Upper lobe of left lung (tissue), 6 donors: Measurements from ENCODE around the gene TFPI2. TPM values are rescaled to one million over a fixed set of nuclear protein-coding genes. Genes with fewer than 3 reads are reported as not detected.

Experiments used
- ATAC-seq, 2 donors: fragments of 200-7000 bp; cut with Tn5 transposase; one replicate each; pipeline ENCODE4 v1.9.1; 2022; ENCODE audit warnings: mild to moderate bottlenecking in 2 of 2, moderate library complexity in 2 of 2; ENCODE audit not compliant: low FRiP score in 2 of 2
- DNase-seq, 2 donors: peaks; one replicate each; pipeline ENCODE4 v3.0.0-alpha.2; 2019 to 2020
- H3K27ac ChIP-seq, 4 donors: fragments of 200-600 bp; sonication (generic); one replicate each; pipeline ENCODE4 v1.5.1; 2016 to 2019
- H3K27me3 ChIP-seq, 4 donors: fragments of 200-600 bp; sonication (generic); one replicate each; pipeline ENCODE4 v1.5.1; 2017 to 2019
- H3K36me3 ChIP-seq, 4 donors: fragments of 200-600 bp; sonication (generic); one replicate each; pipeline ENCODE4 v1.5.1; 2016 to 2019
- H3K4me1 ChIP-seq, 4 donors: fragments of 200-600 bp; sonication (generic); one replicate each; pipeline ENCODE4 v1.5.1; 2018 to 2019
- H3K4me3 ChIP-seq, 4 donors: fragments of 200-600 bp; sonication (generic); one replicate each; pipeline ENCODE4 v1.5.1; 2017 to 2019; ENCODE audit warnings: mild to moderate bottlenecking in 2 of 4, moderate library complexity in 1 of 4
- H3K9me3 ChIP-seq, 4 donors: fragments of 200-600 bp; sonication (generic); one replicate each; pipeline ENCODE4 v1.5.1; 2018 to 2019
- EP300 ChIP-seq, 4 donors: sonication (generic); formaldehyde crosslinking; IDR thresholded peaks; one replicate each; pipeline ENCODE4 v1.5.1; 2017; ENCODE audit warnings: antibody characterized with exemption in 4 of 4, control low read depth in 2 of 4
- POLR2A ChIP-seq, 4 donors: fragments of 450-650 bp; IDR thresholded peaks; one replicate each; pipeline ENCODE4 v1.5.1; 2016 to 2017; ENCODE audit warnings: antibody characterized with exemption in 4 of 4, mild to moderate bottlenecking in 2 of 4
- POLR2AphosphoS5 ChIP-seq, 2 donors: sonication (generic); formaldehyde crosslinking; IDR thresholded peaks; one replicate each; pipeline ENCODE4 v1.5.1; 2017; ENCODE audit warnings: antibody characterized with exemption in 2 of 2
- WGBS, 2 donors: methylation state at CpG; one replicate each; pipeline ENCODE4 v1.1.5; 2017 to 2018; 5-methylcytosine and 5-hydroxymethylcytosine counted together
- total RNA-seq, 6 donors: library from RNA; depleted of rRNA in 4 of 6; stranded (reverse); fragments of >200 nt in 4 of 6; gene quantifications; one replicate each; pipeline versions ENCODE4 v1.1.0 to v1.2.1, GENCODE V29; 2016 to 2021
- TF ChIP-seq, protein P1 (sequence below), 6 experiments: fragments of 450-650 bp in 4 of 6; fragments of 200-600 bp in 2 of 6; sonication (generic) in 2 of 6; IDR thresholded peaks; one replicate each; pipeline ENCODE4 v1.5.1; 2016 to 2019; ENCODE audit warnings: antibody characterized with exemption in 6 of 6
- donor health status: DM: no; HTN: no; CAD: no; lungs with moderate emphysema.
- donor health status: DM: no; HTN: yes; CAD: no; lungs with severe emphysema.

Gene TFPI2
- total RNA-seq, 6 donors from 2014 or later = 1.8 to 7.6 (median 3.9) TPM; not detected in 2

DNA sequence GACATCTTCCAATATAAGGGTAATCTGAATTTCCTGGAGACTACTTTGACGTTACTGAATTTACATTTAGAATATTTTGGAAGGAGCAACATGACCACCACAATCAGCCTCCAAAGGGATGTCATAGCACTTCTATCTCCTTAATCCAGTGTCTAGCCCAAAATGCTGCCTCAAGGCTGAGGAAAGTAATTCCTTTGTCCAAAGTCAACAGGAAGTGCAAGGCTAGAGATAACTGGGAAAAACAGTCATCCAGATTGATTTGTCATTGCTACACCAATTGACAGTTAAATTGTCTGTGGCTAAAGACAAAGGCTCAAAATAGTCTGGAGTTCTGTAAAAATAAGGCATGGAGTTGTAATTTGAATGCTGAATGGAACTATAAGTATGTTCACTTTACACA, 3.9 kb upstream of the TFPI2 start:
- 48 to 64% methylated on average over 1 of the region's 1 CpG for WGBS, 2 donors
- ATAC-seq = no peak
- H3K4me3 ChIP-seq = no peak overlapping the region
- TF ChIP-seq POLR2AphosphoS5 (IDR thresholded peaks at IDR 0.05) (no peak), EP300 (IDR thresholded peaks at IDR 0.05) (no peak), POLR2A (IDR thresholded peaks at IDR 0.05) (no peak)
- TF ChIP-seq, protein P1, sequence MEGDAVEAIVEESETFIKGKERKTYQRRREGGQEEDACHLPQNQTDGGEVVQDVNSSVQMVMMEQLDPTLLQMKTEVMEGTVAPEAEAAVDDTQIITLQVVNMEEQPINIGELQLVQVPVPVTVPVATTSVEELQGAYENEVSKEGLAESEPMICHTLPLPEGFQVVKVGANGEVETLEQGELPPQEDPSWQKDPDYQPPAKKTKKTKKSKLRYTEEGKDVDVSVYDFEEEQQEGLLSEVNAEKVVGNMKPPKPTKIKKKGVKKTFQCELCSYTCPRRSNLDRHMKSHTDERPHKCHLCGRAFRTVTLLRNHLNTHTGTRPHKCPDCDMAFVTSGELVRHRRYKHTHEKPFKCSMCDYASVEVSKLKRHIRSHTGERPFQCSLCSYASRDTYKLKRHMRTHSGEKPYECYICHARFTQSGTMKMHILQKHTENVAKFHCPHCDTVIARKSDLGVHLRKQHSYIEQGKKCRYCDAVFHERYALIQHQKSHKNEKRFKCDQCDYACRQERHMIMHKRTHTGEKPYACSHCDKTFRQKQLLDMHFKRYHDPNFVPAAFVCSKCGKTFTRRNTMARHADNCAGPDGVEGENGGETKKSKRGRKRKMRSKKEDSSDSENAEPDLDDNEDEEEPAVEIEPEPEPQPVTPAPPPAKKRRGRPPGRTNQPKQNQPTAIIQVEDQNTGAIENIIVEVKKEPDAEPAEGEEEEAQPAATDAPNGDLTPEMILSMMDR (IDR thresholded peaks at IDR 0.05) = no peak
- DNase-seq = no peak
- H3K4me1 ChIP-seq = peaks cover 8 to 16% (median 9%) of the 10 kb centered on the region in 4 donors
- no peaks in the 10 kb centered on the region for H3K9me3 ChIP-seq
- H3K27me3 ChIP-seq = peaks cover 0 to 4% (median 0%) of the 10 kb centered on the region in 4 donors
- no peaks in the 10 kb centered on the region for H3K36me3 ChIP-seq
- no peak overlapping the region for H3K27ac ChIP-seq

DNA sequence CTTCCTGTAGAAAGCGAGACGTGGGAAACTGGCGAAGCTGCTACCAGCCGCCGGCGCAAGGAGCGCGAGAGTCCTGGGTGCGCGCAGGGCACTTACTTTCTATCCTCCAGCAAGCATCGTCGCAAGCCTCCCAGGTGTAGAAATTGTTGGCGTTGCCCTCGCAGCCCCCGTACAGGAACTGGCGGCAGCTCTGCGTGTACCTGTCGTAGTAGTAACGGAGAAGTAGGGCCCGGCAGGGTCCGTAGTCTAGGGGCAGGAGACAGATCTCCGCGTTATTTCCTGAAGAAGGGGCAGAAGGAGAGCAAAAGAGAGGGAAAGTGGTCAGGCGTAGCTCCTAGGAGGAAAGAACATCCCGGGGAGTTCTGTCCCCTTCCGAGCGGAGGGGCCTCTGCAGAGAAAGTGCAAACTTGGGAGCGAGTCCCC, 501 bp downstream of the TFPI2 start:
- no peaks in the 10 kb centered on the region for H3K36me3 ChIP-seq
- H3K4me3 ChIP-seq = peak overlapping the region; percentile 38 to 53 (median 46)
- no peaks in the 10 kb centered on the region for H3K9me3 ChIP-seq
- H3K27ac ChIP-seq = peak overlapping the region in 1 of 4 donors; percentile 57
- peaks cover 8 to 16% (median 9%) of the 10 kb centered on the region in 4 donors for H3K4me1 ChIP-seq
- DNase-seq (peak; percentile 21 to 75), ATAC-seq (peak in 1 of 2 donors; percentile 67)
- H3K27me3 ChIP-seq = peaks cover 0 to 4% (median 0%) of the 10 kb centered on the region in 4 donors
- 0 to 2% methylated on average over 22 to 28 of the region's 28 CpGs for WGBS, 2 donors
- no peak for TF ChIP-seq POLR2AphosphoS5 (IDR thresholded peaks at IDR 0.05)
- TF ChIP-seq POLR2A (IDR thresholded peaks at IDR 0.05) = no peak
- TF ChIP-seq, protein P1 (IDR thresholded peaks at IDR 0.05) = no peak
- TF ChIP-seq EP300 (IDR thresholded peaks at IDR 0.05) = no peak

DNA sequence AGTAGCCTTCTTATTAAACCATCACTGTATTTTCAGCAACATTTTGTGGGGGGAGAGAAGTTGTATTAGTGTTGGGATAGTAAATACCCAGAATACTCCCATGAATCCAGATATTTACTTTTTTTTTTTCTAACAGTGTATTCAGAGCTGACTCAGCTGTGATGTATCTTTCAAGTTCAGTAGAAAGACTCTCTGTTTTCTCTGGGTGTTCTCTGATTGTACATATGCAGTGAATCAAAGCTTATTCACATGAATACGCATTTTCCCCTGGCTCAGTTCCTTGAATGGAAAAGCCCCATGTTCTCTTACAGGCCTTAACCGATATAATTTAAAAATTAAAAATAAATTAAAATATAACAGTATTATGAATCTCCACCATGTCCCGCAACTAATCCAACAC, 1.3 kb downstream of the TFPI2 start:
- DNase-seq = no peak
- Histone ChIP-seq H3K4me3 (no peak overlapping the region), H3K27ac (no peak overlapping the region), H3K9me3 (no peaks in the 10 kb centered on the region), H3K27me3 (peaks cover 0 to 4% (median 0%) of the 10 kb centered on the region in 4 donors), H3K4me1 (peaks cover 8 to 16% (median 9%) of the 10 kb centered on the region in 4 donors), H3K36me3 (no peaks in the 10 kb centered on the region)
- no peak for TF ChIP-seq POLR2A (IDR thresholded peaks at IDR 0.05)
- TF ChIP-seq EP300 (IDR thresholded peaks at IDR 0.05) = no peak
- TF ChIP-seq, protein P1 (IDR thresholded peaks at IDR 0.05) = no peak
- no peak for TF ChIP-seq POLR2AphosphoS5 (IDR thresholded peaks at IDR 0.05)
- WGBS, 2 donors = 94 to 95% methylated on average over 3 of the region's 3 CpGs
- no peak for ATAC-seq

DNA sequence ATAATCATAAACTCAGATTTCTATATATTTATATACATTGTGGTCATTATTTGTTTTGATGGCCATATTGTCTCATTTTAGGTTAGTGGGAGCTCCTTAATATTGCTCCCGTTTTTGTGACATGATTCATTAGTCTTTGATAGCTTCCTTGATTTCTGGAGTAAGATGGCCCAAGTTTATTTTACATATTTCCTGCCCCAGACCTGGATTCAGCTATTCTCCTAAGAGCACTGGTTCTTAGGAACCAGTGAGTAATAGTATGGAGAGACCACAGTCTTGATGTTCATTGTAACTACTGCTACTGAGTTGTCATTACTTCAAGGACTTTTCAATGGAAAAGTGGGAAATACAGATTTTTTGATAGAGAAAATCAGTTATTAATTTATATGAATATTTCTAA, 6.0 kb downstream of the TFPI2 start:
- H3K27me3 ChIP-seq = no peaks in the 10 kb centered on the region
- TF ChIP-seq POLR2A (IDR thresholded peaks at IDR 0.05) (no peak), EP300 (IDR thresholded peaks at IDR 0.05) (no peak), POLR2AphosphoS5 (IDR thresholded peaks at IDR 0.05) (no peak)
- TF ChIP-seq, protein P1 (IDR thresholded peaks at IDR 0.05) = no peak

DNA sequence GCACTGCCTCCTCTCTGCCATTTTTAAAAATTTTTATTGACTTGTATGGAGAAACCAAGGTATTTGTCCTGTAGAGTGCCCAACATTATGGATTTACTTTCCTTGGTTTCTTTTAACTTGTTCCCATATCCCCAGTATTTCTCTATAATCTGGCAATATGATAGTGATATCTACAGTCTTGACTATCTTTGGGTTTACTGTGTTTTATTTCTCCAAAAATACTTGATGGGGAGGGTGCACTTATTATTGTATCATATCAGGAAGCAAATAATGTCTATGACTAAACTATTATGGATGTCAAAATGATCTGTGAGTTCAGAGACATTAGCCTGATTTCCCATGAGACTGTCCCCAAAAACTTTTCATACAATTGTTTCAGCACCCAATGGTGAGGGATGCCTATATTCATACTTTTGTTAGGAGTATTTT, 6.6 kb downstream of the TFPI2 start:
- no peaks in the 10 kb centered on the region for H3K36me3 ChIP-seq
- TF ChIP-seq POLR2AphosphoS5 (IDR thresholded peaks at IDR 0.05) (no peak), POLR2A (IDR thresholded peaks at IDR 0.05) (no peak), EP300 (IDR thresholded peaks at IDR 0.05) (no peak)
- TF ChIP-seq, protein P1 (IDR thresholded peaks at IDR 0.05) = no peak
- no peaks in the 10 kb centered on the region for H3K27me3 ChIP-seq
- ATAC-seq (no peak), DNase-seq (no peak)
- H3K9me3 ChIP-seq = peaks cover 0 to 4% (median 0%) of the 10 kb centered on the region in 4 donors
- no peak overlapping the region for H3K4me3 ChIP-seq
- no peak overlapping the region for H3K27ac ChIP-seq
- H3K4me1 ChIP-seq = no peaks in the 10 kb centered on the region

More for the DNA sequence above, 6.0 kb downstream of the TFPI2 start:
- no peak for ATAC-seq
- no peak for DNase-seq
- Histone ChIP-seq H3K9me3 (peaks cover 0 to 2% (median 0%) of the 10 kb centered on the region in 4 donors), H3K4me3 (no peak overlapping the region), H3K27ac (no peak overlapping the region), H3K36me3 (no peaks in the 10 kb centered on the region), H3K4me1 (peaks cover 0 to under 1% (median 0%) of the 10 kb centered on the region in 4 donors)
- WGBS, 2 donors = 60 to 67% methylated on average over 1 of the region's 1 CpG
